Spleen (tissue), 7 donors: ENCODE results near the gene METAP1D.

Experiments
- CTCF ChIP-seq, 11 experiments: fragments of 200-600 bp in 7 of 11; fragments of 450-650 bp in 4 of 11; sonication (generic) in 4 of 11; IDR thresholded peaks in 8 of 11; conservative IDR thresholded peaks in 3 of 11; 1 replicate in 7 of 11; 2 replicates in 4 of 11; pipeline versions ENCODE4 v1.4.0 to v1.8.0; 2016 to 2021; ENCODE audit warnings: antibody characterized with exemption in 11 of 11, inconsistent platforms in 4 of 11, mild to moderate bottlenecking in 1 of 11
- POLR2AphosphoS5 ChIP-seq, 3 donors: sonication (generic); formaldehyde crosslinking; IDR thresholded peaks; one replicate each; pipeline ENCODE4 v1.5.1; 2017; ENCODE audit warnings: antibody characterized with exemption in 3 of 3
- donor health status: DM: no; HTN: no; CAD: no; lungs with moderate emphysema.
- donor health status: DM: no; HTN: no; CAD: no.
- donor health status: DM: no; HTN: no; CAD: no.

DNA sequence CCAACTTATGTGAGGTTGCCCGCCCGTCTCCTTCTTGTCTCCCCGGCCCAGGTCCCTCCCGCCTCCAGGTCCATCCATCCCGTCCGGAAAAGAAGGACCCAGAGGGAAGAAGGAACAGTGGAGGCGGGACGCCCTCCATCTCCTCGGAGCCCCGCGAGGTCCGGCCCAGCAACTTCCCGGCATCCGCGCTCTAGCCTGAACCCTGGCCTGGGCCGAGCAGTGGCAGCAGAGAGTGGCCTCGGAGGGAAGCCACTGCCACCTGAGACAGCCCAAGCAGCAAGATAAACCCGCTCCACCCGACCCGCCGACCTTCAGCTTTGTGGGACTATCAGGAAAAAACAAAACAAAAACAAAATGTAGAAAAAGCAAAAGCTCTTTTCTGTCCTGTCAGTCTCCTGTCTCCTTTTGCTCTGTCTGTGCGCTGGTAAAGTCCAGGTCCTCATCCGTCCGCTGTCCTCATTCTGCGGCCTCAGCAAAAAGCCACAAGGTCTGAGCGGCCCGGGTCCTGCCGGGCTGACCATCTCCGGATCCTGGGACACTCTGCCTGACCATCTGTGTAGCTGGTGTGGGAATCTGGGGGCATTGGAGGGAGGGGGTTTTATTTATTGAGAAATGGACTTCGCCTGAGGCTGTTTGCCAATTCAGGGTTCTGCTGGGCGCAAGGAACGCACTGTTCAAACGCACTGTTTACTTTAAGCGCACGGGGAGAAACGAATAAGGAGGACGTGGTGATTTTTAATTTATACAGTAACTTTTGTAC is 88.7 kb downstream of the METAP1D start:
- no peak for TF ChIP-seq CTCF (IDR thresholded peaks at IDR 0.05 in 8 of 11, conservative IDR thresholded peaks at IDR 0.05 in 3 of 11)
- no peak for TF ChIP-seq POLR2AphosphoS5 (IDR thresholded peaks at IDR 0.05)
